NK-92 (cell line): ENCODE measurements around the gene SREK1IP1.
"Not testable (repeated sequence)": the region's sequence is repeated elsewhere in the genome, so short reads cannot be mapped to it uniquely, and the experiment has no call there.

Experiments used
- DNase-seq: peaks from one replicate; lab custom pipeline; 2025; ENCODE audit not compliant: unreplicated experiment; lab: John Stamatoyannopoulos, UW

Gene SREK1IP1

DNA sequence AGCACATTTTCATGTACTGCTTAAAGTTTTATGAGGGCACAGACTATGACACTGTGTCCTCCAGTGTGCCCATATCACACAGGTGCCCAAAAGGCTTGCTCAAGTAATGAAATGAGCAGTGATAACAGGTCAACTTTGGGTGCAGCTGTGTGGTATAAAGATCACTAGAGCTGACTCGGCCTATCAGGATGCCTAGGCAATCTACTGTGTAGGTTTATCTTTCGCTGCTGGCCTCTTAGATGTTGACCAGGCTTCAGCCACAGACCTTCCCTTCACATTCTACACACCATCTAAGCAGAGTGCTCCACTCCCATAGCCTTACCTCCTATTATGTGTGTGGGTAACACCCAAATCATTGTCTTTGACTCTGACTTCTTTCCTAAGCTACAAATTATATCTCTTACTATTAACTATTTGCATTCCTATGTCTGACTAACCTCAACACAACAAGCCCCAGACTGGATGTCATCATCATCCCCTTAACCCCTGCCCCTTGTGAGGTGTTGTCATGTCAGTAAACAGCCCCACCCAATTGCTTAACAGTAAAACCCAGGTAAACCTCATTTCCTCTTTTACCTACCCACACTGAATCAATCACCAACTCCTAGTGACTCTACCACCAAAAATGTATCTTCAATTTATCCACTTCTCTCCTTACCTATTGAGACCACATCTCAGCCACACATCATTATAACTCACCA lies 2.5 kb downstream of the SREK1IP1 start:
- no peak for DNase-seq

DNA sequence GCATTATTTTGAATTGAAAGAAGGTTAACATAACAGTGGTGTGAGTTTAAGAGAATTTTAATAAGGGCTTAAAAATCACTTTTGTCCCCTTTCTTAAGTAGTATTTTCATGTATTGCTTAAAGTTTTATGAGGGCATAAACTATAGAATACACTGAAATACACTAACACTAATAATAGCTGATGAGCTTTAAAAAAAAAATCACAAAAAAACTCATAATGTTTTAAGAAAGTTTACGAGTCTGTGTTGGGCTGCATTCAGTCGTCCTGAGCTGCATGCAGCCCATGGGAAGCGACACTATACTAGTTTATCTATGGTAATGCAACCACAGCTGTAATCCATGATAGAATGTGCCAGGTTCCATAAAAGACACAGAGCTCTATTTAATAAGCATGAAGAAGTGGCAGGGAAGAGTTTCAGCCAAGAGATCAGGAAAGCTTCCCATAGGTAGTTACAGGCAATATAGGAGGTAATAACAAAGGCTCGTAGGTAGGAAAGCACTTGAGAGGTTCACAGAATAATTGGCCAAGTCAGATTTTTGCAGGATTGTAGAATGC lies 4.5 kb downstream of the SREK1IP1 start:
- DNase-seq, result no peak

DNA sequence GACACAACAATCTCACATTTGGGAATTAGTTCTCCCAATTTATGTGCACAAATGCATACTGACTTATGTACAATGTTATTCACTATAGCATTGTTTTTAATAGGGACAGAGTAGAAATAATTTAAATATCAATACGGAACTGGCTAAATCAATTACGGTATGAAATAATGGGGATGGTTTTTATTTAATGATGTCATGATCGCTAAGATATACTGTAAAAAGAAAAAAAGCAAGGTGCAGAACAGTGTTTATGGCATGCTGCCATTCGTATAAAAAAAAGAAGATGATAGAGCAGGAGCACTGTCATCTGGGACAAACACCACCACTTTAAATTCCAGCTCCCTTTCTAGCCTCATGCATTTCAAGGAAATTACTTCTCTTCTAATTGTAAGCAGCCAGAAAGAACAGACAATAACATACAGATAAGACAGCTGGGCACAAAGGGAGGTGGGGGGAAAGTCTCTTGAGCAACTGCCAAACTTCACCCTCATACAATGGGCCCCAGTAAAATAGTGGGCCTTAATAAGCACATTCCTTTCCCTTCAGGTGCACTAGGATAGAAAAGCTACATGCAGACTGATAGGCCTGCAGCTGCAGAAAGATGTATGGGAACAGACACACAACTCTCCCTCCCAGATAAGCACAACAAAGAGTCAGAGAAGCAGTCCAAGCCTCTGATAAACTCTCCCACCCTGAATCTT lies 8.4 kb downstream of the SREK1IP1 start:
- no peak for DNase-seq

DNA sequence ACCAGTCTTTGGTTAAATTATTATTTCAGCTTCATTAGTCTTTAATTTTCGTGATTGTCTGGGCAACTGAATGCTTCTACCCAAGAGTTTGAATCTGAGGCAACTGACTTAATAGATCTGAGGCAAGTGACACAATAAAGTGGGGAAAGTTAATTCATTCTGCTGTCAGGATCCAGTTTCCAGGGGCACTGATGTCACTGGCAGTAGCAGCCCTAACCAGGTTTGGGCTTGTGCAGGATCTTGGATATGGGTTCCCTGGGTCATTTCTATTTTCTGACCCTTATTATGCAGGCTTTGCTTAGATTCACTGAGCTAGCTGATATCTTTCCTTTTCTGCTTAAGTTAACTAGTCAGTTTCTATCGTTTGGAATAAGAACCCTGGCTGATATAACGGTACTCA lies 9.6 kb downstream of the SREK1IP1 start:
- DNase-seq, result no peak

DNA sequence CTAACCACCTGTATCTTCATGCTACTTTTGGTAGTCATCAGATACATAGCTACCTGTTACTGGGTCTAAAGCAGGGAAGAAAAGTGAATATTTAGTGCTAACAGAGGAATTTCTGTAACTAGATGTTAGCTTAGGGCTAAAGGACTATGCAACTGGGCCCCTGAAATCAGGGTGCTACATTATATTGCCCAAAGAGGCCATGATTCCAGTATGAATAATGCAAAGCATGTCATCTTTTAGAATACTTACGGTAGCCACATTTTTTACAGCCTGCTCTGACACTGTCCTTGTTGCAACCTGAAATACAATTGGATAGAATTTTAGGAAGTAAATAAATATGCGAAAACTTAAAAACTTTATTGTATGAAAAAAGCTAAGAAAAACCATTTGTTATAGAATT lies 14.4 kb downstream of the SREK1IP1 start:
- DNase-seq, result no peak

DNA sequence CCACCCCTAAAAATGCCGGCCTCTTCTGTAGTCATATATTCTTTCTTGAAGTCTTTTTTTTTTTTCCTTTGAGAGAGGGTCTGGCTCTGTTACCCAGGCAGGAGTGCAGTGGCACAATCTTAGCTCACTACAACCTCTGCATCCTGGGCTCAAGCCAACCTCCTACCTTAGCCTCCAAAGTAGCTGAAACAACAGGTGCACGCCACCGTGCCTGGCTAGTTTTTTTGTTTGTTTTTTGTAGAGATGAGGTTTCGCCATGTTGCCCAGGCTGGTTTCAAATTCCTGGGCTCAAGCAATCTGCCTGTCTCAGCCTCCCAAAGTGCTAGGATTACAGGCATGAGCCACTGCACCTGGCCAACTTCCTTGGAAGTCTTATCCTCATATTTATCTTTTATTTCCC lies 19.1 kb downstream of the SREK1IP1 start:
- no peak for DNase-seq

DNA sequence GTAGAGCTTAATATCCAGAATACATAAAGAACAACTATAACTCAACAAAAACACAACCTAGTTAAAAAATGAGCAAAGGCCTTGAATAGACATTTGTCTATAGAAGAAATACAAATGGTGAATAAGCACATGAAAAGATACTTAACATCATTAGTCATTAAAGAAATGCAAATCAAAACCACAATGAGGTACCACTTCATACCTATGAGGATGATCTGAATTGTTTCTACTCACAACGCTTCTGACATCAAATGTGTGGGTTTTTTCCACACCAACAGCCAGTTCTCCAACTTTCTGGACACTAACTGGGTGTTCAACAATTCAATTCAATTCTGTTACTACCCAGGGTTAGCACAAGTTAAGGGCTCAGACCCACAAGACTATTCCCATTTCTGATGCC lies 22.0 kb downstream of the SREK1IP1 start:
- no peak for DNase-seq

DNA sequence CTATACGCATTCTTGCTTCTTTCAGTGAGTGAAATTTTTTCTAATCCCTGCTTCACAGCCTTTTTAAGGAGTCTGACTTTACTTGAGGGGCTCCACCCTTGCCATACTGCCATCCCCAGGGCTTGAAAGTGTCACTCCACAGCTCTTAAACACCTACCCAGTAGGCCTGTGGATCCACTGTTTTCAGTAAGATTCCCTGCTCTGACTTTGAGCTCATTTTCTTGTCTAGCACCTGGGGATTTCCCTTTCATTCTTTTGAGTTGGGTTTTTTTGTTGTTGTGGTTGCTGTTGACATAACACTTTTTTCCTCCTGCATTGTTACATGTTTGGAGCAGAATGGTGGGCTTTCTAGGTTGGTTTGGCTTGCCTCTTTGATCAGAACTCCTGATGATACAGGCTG lies 23.6 kb downstream of the SREK1IP1 start:
- no peak for DNase-seq

DNA sequence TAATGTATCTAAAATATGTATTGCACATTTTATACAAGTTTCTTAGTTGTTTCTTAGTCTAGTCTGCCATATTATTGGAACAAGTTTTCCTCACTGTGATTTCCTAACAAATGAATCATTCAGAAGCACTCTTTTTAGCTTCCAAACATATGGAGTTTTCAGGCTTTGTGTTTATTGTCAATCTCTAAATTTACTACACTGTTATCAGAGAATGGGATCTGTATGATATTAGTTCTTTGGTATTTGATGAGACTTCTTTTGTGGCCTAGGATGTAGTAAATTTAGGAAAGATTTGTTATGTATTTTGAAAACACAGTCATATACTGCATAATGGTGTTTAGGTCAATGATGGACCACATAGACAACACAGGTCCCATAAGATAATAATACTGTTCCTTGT lies 25.7 kb downstream of the SREK1IP1 start:
- DNase-seq, result no peak

DNA sequence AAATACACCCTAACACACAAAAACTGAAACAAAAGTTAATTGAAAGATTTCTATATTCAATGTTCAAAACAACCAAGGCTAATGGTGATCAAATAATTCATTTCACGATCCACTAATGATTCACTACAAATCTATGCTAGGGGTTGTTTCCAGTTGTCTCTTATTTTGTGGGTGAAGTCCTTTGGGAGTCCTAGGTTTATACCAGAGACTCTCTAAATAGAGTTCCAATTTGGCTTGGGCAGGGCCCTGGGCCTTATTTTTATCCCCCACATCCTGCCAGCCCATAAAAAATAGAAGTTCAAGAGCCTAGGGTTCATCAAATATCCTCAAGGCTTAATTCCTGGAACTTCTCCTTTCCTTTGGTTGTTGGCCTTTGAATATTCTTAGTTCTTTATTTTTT lies 26.1 kb downstream of the SREK1IP1 start:
- DNase-seq, result no peak

DNA sequence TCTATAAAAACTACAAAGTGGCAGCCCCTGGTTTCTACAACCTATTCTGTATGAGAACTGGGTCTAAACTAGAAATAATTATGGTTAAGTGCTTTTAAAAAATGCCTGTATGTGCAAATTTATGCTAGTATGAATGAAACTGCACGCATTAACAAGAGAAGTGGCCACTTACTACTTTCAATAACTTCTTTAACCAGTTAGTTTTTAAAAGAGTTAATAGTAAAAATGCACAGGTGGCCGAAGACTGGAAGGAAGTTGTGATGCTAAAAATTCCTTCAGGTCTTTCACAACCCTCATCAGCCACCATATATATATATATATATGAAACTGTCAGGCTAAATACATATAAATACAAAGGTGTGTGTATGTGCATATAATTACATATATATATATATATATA lies 41.3 kb downstream of the SREK1IP1 start:
- DNase-seq, result no peak

DNA sequence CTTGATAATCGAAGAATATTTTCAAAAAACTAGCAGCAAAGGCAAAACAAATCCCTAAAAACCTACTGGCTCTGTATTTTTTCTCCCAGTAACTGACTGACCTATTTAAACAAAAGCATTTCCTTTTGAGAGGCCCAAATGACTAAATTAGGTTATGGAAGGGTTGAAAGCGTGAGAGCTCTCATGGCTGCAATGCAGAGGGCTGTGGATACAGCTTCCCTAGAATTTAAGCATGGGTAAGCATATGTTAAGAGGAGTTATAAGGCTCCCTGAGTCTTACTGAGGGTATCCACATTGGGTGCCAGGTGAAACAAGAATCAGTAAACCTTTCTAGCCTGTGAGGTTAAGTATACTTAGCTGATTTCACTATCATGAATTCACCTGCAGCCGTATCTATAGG lies 45.9 kb downstream of the SREK1IP1 start:
- DNase-seq, result no peak

DNA sequence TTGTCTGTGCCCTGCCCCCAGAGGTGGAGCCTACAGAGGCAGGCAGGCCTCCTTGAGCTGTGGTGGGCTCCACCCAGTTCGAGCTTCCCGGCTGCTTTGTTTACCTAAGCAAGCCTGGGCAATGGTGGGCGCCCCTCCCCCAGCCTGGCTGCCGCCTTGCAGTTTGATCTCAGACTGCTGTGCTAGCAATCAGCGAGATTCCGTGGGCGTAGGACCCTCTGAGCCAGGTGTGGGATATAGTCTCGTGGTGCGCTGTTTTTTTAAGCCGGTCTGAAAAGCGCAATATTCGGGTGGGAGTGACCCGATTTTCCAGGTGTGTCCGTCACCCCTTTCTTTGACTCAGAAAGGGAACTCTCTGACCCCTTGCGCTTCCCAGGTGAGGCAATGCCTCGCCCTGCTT lies 54.0 kb downstream of the SREK1IP1 start:
- not testable (repeated sequence) for DNase-seq

DNA sequence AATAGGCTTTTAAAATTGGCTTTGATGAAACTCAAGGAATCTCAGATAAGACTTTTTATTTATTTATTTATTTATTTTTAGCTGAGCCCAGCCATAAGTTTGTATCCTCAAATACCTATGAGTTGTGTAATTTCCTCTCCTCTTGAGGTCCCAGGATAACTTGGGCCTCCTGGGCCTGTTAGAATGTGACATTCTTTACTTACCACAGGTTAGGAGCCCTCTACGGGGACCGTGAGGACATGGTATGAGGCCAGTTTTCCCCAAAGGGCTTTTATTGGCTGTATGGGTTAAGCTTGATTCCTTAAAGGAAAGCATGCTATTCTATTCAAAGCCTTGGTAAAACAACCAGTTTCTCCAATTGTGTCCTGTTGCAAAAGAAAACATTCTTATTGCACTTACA lies 61.3 kb downstream of the SREK1IP1 start:
- DNase-seq, result no peak

DNA sequence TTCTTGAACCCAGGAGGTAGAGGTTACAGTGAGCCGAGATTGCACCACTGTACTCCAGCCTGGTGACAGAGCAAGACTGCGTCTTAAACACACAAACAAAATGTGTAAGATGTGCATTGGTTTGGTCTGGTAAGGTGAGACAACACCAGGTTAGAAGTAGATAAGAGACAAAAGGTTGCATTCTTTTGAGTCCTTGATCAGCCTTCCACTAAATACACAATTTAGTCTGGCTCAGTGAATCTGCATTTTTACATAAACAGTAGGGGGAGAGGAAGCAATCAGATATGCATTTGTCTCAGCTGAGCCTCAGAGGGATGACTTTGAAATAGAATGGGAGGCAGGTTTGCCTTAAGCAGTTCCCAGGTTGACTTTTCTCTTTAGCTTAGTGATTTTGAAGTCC lies 62.4 kb downstream of the SREK1IP1 start:
- DNase-seq, result not testable (repeated sequence)

DNA sequence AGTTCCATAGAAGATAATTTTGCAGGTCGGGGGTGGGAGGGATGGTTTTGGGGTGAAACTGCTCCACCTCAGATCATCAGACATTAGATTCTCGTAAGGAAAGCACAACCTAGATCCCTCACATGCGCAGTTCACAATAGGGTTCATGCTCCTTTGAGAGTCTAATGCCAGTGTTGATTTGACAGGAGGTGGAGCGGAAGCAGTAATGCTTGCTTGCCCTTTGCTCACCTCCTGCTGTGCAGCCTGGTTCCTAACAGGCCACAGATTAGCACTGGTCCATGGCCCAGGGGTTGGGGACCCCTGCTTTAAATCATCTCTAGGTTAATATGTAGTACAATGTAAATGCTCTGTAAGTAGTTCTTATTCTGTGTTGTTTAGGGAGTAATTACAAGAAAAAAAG lies 67.7 kb downstream of the SREK1IP1 start:
- no peak for DNase-seq

DNA sequence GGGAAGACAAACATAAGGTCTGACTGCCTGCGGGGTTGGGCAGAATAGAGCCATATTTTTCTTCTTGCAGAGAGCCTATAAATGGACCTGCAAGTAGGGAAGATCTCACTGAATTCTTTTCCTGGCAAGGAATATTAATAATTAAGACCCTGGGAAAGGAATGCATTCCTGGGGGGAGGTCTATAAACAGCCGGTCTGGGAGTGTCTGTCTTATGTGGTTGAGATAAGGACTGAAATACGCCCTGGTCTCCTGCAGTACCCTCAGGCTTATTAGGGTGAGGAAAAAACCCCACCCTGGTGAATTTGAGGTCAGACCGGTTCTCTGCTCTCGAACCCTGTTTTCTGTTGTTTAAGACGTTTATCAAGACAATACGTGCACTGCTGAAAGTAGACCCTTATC lies 72.1 kb downstream of the SREK1IP1 start:
- DNase-seq, result not testable (repeated sequence)

DNA sequence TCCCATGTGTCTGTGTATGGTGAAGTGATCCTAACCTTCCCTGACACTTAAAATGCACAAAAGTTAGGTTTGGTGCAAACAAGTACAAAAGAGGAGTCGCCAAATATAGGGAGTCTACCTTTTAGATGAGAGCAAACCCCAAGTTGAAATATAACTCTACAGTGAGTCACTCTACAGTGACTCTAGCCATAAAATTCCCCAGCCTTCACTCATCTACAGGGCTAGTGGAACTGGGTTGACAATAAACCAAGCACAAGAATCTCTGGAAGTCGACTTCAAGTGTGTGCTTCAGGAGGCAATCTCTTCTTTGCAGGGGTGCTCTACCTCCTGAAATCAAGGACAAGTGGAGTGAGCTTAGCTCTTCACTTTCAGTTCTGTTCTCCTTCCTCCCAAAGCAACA lies 74.9 kb downstream of the SREK1IP1 start:
- DNase-seq, result no peak

DNA sequence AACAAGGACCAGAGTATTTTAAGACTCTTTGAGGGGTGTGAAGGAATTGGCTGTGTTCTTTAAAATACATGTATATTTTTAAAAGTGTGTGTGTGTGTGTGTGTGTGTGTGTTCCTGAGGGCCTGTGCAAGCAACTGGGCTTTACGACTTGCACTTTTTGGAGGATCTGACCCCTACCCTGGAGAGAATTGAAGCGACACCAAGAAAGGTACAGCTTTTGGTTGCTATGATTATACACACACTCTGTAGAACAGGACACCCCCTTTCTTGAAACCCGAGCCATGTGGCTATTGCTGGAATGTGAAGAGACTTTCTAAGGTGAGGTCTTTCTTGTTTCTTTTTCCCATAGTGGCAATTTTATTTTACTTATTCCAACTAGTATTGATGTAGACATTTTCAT lies 77.2 kb downstream of the SREK1IP1 start:
- DNase-seq, result no peak

DNA sequence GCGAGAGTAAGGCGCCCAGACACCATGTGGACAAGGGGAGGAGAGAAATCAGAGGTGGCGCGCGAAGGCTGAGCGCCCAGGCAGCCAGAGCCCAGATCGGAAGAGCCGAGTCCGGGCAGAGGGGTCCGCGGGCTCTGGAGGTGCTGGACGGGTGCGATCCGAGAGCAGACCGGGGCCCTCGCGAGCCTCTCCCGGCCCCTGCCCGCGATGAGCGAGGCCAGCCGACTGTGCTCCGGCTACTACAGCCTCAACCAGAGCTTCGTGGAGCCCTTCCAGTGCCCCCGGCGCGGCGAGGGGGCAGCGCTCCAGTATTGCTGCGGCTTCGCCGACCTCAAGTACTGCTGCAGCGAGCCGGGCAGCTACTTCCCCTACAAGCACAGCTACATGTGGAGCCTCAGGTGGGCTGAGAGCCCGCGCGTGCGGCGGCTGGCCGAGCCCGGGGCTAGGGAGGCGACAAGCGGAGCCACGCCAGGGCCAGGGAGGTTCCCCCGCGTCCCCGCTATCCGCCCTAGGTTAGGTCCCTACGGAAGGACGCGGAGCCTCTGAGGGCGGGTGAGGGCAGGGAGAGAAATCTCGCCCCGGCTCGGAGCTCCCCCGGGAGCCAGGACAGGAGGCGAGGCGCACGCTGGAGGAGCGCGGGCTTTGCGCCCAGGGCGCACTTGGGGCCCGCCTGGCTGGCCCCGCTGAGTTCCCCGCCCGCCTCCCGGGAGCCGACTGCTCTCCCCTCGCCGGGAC lies 77.9 kb downstream of the SREK1IP1 start, which contains the start of gene SHISAL2B:
Gene SHISAL2B, plus strand, starts transcription at position 87 of the 735 bp plus-strand sequence. Its CDS starts 121 bp downstream, at position 208.
- DNase-seq, result no peak

DNA sequence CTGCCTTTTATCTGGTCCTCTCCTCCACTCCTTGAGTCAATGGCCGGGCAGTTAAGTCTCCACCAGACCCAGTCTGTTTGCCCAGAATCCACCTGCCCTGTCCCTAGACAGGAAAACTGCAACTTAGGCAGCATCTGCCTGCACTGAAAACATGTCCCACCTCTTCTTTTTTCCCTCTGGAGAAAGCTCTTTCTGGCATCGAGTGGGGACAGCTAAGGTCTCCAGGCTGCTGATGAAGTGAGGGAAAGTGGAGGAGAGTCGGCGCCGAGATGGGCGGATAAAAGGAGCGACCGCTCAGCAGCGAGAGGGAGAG lies 78.4 kb downstream of the SREK1IP1 start:
- no peak for DNase-seq

DNA sequence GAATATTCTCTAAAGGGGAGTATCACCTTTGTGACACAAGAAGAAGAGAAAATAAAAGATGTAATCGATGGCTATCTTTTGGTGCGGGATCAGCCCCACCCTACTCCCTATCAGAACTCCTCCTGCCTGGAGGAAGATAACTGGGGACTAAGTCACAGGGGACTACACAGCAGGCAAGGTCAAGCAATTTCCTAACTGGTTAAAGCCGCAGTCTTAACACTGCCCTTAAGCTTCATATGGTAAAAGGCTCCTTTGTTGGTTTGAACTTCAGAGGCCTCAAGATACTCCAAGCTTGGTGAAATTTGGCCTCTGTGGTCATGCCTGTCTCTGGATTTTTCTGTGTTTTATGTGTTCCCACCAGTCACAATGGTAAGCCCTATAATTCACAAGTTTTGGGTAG lies 79.5 kb downstream of the SREK1IP1 start:
- DNase-seq, result no peak
